ENCODE data around the gene NFASC. TPM values are rescaled to one million over a fixed set of nuclear protein-coding genes. Genes with fewer than 3 reads are reported as not detected.

NFASC gene
- total RNA-seq, 1 experiment from 2014 or later: 1.6 TPM

DNA sequence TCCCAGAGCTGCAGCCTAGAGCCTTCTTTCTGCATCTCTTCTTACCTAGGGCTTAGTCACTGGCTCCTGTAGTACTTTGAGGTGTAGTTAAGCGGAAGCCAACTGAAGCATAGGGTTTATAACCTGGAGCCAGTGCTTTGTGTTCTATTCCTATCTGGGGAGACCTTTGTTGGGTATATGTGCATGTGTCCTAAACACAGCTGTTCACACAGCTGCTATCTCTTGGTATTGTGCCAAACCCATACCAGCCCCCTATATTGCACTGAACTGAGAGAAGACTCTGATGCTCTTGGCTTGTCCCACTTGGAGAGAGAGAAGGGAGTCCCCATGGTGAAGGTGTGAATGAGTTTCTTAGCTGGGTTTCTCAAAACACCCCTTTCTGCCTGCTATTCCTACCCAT lies 17.2 kb upstream of the NFASC start:
- no peak overlapping the region for H2AFZ ChIP-seq (ENCODE audit: low read length)
- H3K9ac ChIP-seq (ENCODE audit: low read length): no peak overlapping the region
- no peaks in the 10 kb centered on the region for H3K36me3 ChIP-seq (ENCODE audit: low read depth, low read length)
- H3K4me2 ChIP-seq (ENCODE audit: low read length): no peak overlapping the region
- intact Hi-C loops (cut with micrococcal nuclease): no loop called here
- no peaks in the 10 kb centered on the region for H4K20me1 ChIP-seq (ENCODE audit: low read length)
- no peak for TF ChIP-seq EZH2phosphoT487 (IDR thresholded peaks at IDR 0.05; ENCODE audit: borderline replicate concordance, low read length)
- TF ChIP-seq, protein P1, sequence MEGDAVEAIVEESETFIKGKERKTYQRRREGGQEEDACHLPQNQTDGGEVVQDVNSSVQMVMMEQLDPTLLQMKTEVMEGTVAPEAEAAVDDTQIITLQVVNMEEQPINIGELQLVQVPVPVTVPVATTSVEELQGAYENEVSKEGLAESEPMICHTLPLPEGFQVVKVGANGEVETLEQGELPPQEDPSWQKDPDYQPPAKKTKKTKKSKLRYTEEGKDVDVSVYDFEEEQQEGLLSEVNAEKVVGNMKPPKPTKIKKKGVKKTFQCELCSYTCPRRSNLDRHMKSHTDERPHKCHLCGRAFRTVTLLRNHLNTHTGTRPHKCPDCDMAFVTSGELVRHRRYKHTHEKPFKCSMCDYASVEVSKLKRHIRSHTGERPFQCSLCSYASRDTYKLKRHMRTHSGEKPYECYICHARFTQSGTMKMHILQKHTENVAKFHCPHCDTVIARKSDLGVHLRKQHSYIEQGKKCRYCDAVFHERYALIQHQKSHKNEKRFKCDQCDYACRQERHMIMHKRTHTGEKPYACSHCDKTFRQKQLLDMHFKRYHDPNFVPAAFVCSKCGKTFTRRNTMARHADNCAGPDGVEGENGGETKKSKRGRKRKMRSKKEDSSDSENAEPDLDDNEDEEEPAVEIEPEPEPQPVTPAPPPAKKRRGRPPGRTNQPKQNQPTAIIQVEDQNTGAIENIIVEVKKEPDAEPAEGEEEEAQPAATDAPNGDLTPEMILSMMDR (conservative IDR thresholded peaks at IDR 0.05; ENCODE audit: low read depth, low read length): no peak
- H3K27me3 ChIP-seq (ENCODE audit: low read length): peaks cover 38% of the 10 kb centered on the region
- ChIA-PET POLR2A (ENCODE audit: unreplicated experiment) (no interaction called here), CTCF (no interaction called here)
- DNase-seq (no peak), ATAC-seq (no peak)
- H3F3A ChIP-seq (ENCODE audit: low read length, unreplicated experiment): no peaks in the 10 kb centered on the region
- no peaks in the 10 kb centered on the region for H3K79me2 ChIP-seq (ENCODE audit: low read length)
- no peak overlapping the region for H3K4me3 ChIP-seq (ENCODE audit: low read length)
- H3K4me1 ChIP-seq (ENCODE audit: insufficient read depth, low read length): peaks cover 4% of the 10 kb centered on the region; the same call in 1 of the 2 replicates
- no peaks in the 10 kb centered on the region for H3K9me3 ChIP-seq (ENCODE audit: low read length)
- H3K9me2 ChIP-seq (replicated peaks; ENCODE audit: low read length): no peaks in the 10 kb centered on the region
- no TSS peak for BruUV-seq (replicated peaks)
- H3K27ac ChIP-seq (ENCODE audit: low read length): no peak overlapping the region

DNA sequence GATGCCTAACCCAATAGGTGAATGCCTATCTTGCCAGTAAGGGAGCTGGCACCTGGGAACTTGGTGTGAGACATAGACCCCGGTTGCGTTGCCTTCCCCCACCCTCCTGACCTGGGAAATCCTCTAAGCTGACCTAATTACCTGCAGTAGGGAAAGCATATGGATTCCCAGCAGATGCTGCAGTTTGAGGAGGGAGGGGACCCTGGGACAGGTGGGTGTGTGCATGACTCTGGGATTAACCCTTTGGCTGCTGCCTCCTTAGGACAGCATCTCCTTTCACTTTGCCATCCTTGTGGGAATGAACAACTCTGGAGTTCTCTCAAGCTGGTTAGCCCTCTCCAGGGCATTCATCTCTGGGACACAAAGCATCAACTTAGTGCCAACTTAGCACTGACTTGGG lies 16.4 kb upstream of the NFASC start:
- Histone ChIP-seq H2AFZ (ENCODE audit: low read length) (no peak overlapping the region), H3K9me3 (ENCODE audit: low read length) (no peaks in the 10 kb centered on the region), H3K4me2 (ENCODE audit: low read length) (no peak overlapping the region), H4K20me1 (ENCODE audit: low read length) (no peaks in the 10 kb centered on the region), H3F3A (ENCODE audit: low read length, unreplicated experiment) (no peaks in the 10 kb centered on the region), H3K4me1 (ENCODE audit: insufficient read depth, low read length) (peaks cover 6% of the 10 kb centered on the region; the same call in 1 of the 2 replicates), H3K27me3 (ENCODE audit: low read length) (peaks cover 29% of the 10 kb centered on the region), H3K27ac (ENCODE audit: low read length) (no peak overlapping the region), H3K9ac (ENCODE audit: low read length) (no peak overlapping the region), H3K36me3 (ENCODE audit: low read depth, low read length) (no peaks in the 10 kb centered on the region), H3K4me3 (ENCODE audit: low read length) (no peak overlapping the region), H3K79me2 (ENCODE audit: low read length) (no peaks in the 10 kb centered on the region), H3K9me2 (replicated peaks; ENCODE audit: low read length) (no peaks in the 10 kb centered on the region)
- BruUV-seq (replicated peaks): no TSS peak
- TF ChIP-seq, protein P1 (conservative IDR thresholded peaks at IDR 0.05; ENCODE audit: low read depth, low read length): no peak
- no peak for TF ChIP-seq EZH2phosphoT487 (IDR thresholded peaks at IDR 0.05; ENCODE audit: borderline replicate concordance, low read length)
- no peak for TF ChIP-seq EZH2 (IDR thresholded peaks at IDR 0.05; ENCODE audit: low read length, unreplicated experiment)
- DNase-seq (no peak), ATAC-seq (no peak)
- ChIA-PET CTCF (no interaction called here), POLR2A (ENCODE audit: unreplicated experiment) (no interaction called here)
- intact Hi-C loops (cut with micrococcal nuclease): no loop called here

DNA sequence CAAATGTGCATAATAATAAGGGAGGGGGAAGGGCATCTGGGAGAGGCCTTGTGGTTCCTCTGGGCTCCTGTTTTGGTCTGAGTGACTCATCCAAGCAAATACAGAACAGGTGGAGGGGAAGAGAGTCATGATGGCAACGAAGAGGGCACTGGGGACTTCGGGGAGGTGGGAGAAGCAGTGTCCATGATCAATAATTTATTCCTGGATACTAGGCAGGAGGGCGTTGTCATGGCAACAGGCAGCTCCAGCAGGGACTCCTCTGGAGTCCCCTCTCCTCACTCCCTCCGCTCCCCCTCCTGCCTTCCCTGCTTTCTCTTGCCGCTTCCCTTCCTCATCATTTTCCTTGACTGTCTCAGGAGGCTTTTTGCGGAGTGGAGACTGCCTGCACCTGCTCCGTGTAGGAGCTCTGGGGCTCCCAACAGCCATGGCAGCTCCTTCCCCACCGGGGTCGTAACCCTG lies 12.3 kb upstream of the NFASC start:
- H3K9me3 ChIP-seq (ENCODE audit: low read length): no peaks in the 10 kb centered on the region
- H3K4me2 ChIP-seq (ENCODE audit: low read length): no peak overlapping the region
- H3K27ac ChIP-seq (ENCODE audit: low read length): no peak overlapping the region
- H3K27me3 ChIP-seq (ENCODE audit: low read length): peaks cover 43% of the 10 kb centered on the region
- DNase-seq (peak; percentile 68), ATAC-seq (peak; percentile 78)
- no peak for TF ChIP-seq EZH2phosphoT487 (IDR thresholded peaks at IDR 0.05; ENCODE audit: borderline replicate concordance, low read length)
- H3K9ac ChIP-seq (ENCODE audit: low read length): no peak overlapping the region
- no peaks in the 10 kb centered on the region for H3K9me2 ChIP-seq (replicated peaks; ENCODE audit: low read length)
- no TSS peak for BruUV-seq (replicated peaks)
- ChIA-PET POLR2A (ENCODE audit: unreplicated experiment) (no interaction called here), CTCF (no interaction called here)
- no peak overlapping the region for H3K4me3 ChIP-seq (ENCODE audit: low read length)
- no peaks in the 10 kb centered on the region for H4K20me1 ChIP-seq (ENCODE audit: low read length)
- intact Hi-C loops (cut with micrococcal nuclease): no loop called here
- no peaks in the 10 kb centered on the region for H3K79me2 ChIP-seq (ENCODE audit: low read length)
- no peaks in the 10 kb centered on the region for H3K36me3 ChIP-seq (ENCODE audit: low read depth, low read length)
- no peaks in the 10 kb centered on the region for H3F3A ChIP-seq (ENCODE audit: low read length, unreplicated experiment)
- peaks cover 6% of the 10 kb centered on the region; the same call in 1 of the 2 replicates for H3K4me1 ChIP-seq (ENCODE audit: insufficient read depth, low read length)
- no peak overlapping the region for H2AFZ ChIP-seq (ENCODE audit: low read length)
